Measurements from ENCODE around the gene KIF18B. TPM values are rescaled to one million over a fixed set of nuclear protein-coding genes. Genes with fewer than 3 reads are reported as not detected.
A peak's percentile ranks its signal among the peaks of the same experiment; 100 is the strongest.

KIF18B gene
- total RNA-seq, 2 donors from 2014 or later, result 5.7 to 45.5 TPM

- no peak for DNase-seq
- intact Hi-C loops (cut with DNase I), result loop anchor here (2.0 kb wide), 2 partner anchors 101 to 177 kb away; no protein-coding TSS in a partner anchor
- no peak for TF ChIP-seq CTCF (IDR thresholded peaks at IDR 0.05)
- Histone ChIP-seq H3K4me1 (no peaks in the 10 kb centered on the region), H3K9ac (ENCODE audit: low read depth in 2 of 2, low read length in 2 of 2) (no peak overlapping the region), H3K27ac (no peak overlapping the region), H3K9me3 (no peaks in the 10 kb centered on the region), H3K36me3 (no peaks in the 10 kb centered on the region), H3K27me3 (no peaks in the 10 kb centered on the region), H3K4me3 (no peak overlapping the region)
Observed at GRCh38 chr17:44921122-44921882, 26.3 kb downstream of the KIF18B start.

GRCh38 chr17:44920565-44920940 lies 27.0 kb downstream of the KIF18B start:
- DNase-seq, result no peak
- Histone ChIP-seq H3K9ac (ENCODE audit: low read depth in 2 of 2, low read length in 2 of 2) (no peak overlapping the region), H3K27ac (no peak overlapping the region), H3K36me3 (no peaks in the 10 kb centered on the region), H3K4me3 (no peak overlapping the region), H3K9me3 (no peaks in the 10 kb centered on the region), H3K27me3 (no peaks in the 10 kb centered on the region), H3K4me1 (no peaks in the 10 kb centered on the region)
- no peak for TF ChIP-seq CTCF (IDR thresholded peaks at IDR 0.05)
- intact Hi-C loops (cut with DNase I), result loop anchor here (2.0 kb wide), 2 partner anchors 102 to 178 kb away; no protein-coding TSS in a partner anchor

GRCh38 chr17:44919885-44920564 lies 27.5 kb downstream of the KIF18B start:
- peak; percentile 78 for TF ChIP-seq CTCF (IDR thresholded peaks at IDR 0.05)
- DNase-seq, result peak; percentile 74
- Histone ChIP-seq H3K9me3 (no peaks in the 10 kb centered on the region), H3K9ac (ENCODE audit: low read depth in 2 of 2, low read length in 2 of 2) (no peak overlapping the region), H3K27ac (no peak overlapping the region), H3K4me3 (no peak overlapping the region), H3K27me3 (no peaks in the 10 kb centered on the region), H3K36me3 (no peaks in the 10 kb centered on the region), H3K4me1 (no peaks in the 10 kb centered on the region)
- intact Hi-C loops (cut with DNase I), result loop anchor here (2.0 to 5.0 kb wide), 3 partner anchors 103 to 282 kb away; no protein-coding TSS in a partner anchor

GRCh38 chr17:44919411-44919810 lies 28.2 kb downstream of the KIF18B start:
- H3K4me1 ChIP-seq, result no peaks in the 10 kb centered on the region
- intact Hi-C loops (cut with DNase I), result loop anchor here (5.0 kb wide), 1 partner anchor 283 kb away; no protein-coding TSS in a partner anchor
- H3K36me3 ChIP-seq, result no peaks in the 10 kb centered on the region
- no peaks in the 10 kb centered on the region for H3K27me3 ChIP-seq
- H3K9ac ChIP-seq (ENCODE audit: low read depth in 2 of 2, low read length in 2 of 2), result no peak overlapping the region
- H3K9me3 ChIP-seq, result no peaks in the 10 kb centered on the region
- TF ChIP-seq CTCF (IDR thresholded peaks at IDR 0.05), result no peak
- no peak overlapping the region for H3K27ac ChIP-seq
- no peak for DNase-seq
- H3K4me3 ChIP-seq, result no peak overlapping the region

- Histone ChIP-seq H3K27ac (no peak overlapping the region), H3K4me3 (no peak overlapping the region), H3K4me1 (no peaks in the 10 kb centered on the region), H3K9ac (ENCODE audit: low read depth in 2 of 2, low read length in 2 of 2) (no peak overlapping the region), H3K9me3 (no peaks in the 10 kb centered on the region), H3K27me3 (no peaks in the 10 kb centered on the region), H3K36me3 (no peaks in the 10 kb centered on the region)
- DNase-seq, result no peak
- intact Hi-C loops (cut with DNase I), result loop anchor here (5.0 kb wide), 1 partner anchor 284 kb away; no protein-coding TSS in a partner anchor
- no peak for TF ChIP-seq CTCF (IDR thresholded peaks at IDR 0.05)
Observed at GRCh38 chr17:44918006-44918405, 29.6 kb downstream of the KIF18B start.

Measured in colonic mucosa (tissue), 4 donors.